ENCODE measurements around the gene MRAP2.
A peak's percentile ranks its signal among the peaks of the same experiment; 100 is the strongest.
"Not testable (repeated sequence)": the region's sequence is repeated elsewhere in the genome, so short reads cannot be mapped to it uniquely, and the experiment has no call there.

MRAP2 gene

DNA sequence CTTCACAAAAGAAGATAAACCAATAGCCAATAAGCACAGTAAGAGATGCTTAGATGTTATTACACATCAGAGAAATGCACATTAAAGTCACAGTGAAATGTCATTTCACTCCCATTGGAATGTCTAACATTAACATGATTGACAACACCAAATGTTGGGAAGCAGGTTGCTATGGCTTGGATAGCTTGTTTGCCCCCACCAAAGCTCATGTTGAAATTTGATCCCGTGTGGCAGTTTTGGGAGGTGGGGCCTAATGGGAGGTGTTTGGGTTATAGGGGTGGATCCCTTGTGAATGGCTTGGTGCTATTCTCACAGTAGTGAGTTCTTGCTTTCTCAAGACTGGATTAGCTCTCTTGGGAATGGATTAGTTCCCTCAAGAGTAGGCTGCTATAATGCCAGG is 44.8 kb downstream of the MRAP2 start:
- DNase-seq, result peak; percentile 34

DNA sequence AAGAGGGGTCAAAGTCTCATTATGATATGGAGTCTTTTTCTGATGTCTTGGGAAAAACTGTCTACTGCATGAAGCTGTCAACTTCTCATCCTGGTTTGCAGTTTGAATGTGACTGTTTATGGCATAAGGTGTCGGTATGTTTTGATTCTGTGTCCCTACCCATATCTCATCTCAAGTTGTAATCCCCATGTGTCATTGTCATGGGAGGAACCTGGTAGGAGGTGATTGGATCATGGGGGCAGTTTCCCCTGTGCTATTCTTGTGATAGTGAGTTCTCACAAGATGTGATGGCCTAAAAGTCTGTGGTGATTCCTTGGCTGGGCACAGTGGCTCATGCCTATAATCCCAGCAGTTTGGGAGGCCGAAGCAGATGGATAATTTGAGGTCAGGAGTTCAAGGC is 47.6 kb downstream of the MRAP2 start:
- DNase-seq, result no peak

DNA sequence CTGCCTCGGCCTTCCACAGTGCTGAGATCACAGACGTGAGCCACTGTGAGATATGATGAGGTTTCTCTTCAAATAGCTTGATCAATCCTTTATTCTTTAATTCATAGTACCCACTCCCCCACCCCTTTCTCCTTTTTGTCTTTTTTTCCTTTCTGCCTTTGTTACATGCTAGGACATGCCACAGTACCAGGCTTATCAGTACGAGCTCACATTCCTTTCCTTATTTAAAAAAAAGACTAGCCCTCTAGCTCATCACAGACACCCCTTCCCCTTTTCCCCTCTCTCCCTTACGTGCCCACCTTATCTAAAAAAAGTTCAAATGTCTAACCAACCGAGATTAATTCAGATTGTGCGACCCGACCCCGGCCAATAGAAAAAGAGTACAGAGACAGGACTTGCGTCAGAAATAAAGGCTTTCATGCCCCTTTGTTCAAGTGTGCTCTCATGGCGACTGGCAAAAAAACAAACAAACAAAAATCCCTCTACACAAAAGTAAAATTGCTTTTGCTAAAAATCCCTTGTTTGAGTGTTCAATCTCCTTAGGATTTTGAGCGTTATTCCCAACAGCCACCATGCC is 49.2 kb downstream of the MRAP2 start:
- no peak for DNase-seq

DNA sequence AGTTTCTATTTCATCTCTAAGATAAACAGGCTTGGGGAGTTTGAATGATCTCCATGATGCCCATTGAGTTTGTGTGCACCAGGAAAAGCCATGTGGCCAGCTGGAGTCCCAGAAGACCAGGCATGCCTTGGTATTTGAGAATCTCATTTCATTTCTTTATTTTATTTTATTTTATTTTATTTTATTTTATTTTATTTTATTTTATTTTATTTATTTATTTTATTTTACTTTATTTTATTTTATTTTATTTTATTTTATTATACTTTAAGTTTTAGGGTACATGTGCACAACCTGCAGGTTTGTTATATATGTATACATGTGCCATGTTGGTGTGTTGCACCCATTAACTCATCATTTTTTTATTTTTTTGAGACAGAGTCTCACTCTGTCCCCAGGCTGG is 51.1 kb downstream of the MRAP2 start:
- not testable (repeated sequence) for DNase-seq

DNA sequence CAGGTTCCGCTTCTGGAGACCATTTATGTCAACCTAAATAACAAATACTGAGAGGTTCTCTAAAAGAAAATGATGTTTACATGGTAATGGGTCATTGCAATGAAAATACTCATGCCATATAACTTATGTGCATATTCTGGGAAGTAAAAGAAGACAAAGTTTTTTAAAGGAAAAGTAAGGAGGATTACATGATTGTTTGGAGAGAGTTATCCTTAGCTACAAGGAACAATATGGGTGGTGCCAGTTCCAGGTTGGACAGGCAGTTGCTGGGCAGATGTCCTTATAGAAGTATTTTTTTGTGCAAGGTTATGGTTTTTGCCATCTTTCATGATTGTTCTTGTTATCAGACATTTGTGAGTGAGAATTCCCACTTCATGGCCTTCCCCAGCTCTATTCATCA is 52.5 kb downstream of the MRAP2 start:
- no peak for DNase-seq

DNA sequence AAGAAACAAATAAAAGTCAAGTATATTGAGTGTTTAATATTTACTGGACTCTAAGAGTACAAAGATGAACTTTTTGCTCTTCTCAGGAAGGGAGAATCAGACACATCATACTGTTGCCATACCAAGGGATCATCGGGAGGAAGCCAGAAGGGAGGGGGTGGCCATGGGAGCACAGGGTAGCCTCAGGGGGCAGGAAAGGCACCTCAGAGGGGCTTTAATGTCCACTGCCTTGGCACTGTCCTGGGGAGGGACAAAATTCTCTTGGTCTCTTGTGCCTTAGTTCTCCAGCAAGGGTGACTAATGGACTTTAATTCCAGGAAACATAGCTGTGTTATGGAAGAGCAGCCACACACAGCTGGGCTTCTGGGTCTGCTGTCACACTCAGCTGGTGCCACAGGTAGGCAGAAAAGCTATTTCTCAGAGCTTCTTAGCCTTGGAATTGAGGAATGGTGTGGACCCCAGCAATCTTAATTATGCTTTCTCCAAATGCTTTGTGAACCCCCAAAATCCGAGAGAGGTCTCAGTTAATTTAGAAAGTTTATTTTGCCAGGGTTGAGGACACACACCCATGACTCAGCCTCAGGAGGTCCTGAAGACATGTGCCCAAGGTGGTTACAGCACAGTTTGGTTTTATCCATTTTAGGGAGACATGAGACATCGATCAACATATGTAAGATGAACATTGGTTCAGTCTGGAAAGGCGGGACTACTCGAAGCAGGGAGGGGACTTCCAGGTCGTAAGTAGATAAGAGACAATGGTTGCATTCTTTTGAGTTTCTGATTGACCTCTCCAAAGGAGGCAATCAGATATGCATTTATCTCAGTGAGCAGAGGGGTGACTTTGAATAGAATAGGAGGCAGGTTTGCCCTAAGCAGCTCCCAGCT is 53.2 kb downstream of the MRAP2 start:
- DNase-seq, result no peak

DNA sequence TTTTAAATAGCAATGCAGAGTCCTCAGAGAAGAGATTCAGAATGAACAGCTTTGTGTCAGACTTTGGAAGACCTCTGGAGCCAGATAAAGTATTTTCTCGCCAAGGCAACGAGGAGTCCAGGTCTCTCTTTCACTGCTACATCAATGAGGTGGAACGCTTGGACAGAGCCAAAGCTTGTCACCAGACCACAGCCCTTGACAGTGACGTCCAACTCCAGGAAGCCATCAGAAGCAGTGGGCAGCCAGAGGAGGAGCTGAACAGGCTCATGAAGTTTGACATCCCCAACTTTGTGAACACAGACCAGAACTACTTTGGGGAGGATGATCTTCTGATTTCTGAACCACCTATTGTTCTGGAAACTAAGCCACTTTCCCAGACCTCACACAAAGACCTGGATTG is 55.5 kb downstream of the MRAP2 start:
- no peak for DNase-seq

DNA sequence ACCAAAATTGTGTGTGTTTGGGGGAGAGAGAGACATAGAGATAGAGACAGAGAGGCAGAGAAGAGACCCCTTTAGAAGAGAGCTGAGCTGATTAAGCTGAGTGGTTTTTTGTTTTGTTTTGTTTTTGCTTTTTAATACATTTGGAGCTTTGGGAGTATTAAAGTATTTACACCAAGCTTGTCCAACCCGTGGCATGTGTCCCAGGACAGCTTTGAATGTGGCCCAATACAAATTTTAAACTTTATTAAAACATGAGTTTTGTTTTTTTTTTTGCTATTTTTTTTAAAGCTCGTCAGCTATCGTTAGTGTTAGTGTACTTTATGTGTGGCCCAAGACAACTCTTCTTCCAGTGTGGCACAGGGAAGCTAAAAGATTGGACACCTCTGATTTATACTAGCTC is 56.0 kb downstream of the MRAP2 start:
- no peak for DNase-seq

DNA sequence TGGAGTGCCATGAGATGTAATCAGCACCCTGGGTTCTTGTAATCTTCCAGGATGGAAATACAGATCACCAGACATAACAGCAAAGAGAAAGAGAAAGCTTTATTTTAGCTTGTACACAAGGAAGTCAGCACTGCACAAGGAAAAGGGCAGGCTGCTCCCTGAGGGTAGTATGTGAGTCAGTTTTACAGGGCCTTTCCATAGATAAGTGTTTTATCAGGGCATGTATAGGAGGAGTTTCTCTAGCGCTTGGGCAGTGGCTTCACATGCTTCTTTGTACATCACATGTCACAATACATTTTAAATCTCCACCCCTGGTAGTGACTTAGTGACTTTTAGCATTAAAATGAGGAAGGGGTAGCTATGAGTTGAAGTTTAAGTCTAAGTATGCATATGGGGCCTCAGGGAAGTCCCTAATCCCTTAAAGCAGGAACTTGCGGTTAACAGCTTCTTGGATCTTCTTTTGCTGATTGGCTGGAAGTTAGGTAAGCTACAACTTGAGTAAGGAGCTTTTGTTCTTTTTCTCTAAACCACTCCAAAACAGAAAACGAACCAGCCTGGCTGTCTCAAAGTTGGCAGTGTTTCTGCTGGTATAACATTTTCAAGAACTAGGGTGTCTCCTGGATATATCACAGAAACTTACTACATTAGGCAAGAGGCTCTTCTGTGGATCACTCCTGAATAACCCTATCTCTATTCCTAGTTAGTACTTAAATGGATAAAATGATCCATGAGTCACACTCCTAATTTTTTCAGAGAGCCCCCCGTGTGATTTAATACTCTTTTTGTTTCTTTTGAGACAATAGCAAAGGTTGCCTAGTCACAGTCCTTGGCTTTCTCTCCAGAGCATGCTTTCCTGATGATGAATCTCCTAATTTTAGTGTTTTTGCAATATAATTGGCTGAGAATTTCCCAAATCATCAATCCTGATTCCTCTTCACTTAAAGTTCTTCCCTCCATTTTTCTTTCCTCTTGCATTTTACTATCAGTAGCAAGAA is 60.2 kb downstream of the MRAP2 start:
- DNase-seq, result no peak

DNA sequence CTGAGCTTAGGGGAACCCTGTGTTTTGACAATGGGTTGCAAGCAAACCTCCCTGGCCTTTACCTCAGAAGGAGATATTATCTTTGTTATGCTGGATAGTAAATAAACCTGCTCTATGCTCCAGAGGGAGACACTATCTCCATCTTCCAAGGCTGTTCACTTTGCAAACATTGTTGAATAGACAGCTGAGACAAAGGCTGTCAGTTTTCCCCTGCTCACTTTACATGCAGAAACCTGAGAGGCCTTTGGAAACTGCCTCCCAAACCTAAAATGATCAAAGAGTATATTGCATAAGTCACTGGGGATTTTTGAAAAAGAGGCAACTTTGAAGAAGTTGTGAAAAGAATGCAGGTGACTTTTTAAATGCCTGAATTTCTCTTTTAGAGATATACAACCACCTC is 61.6 kb downstream of the MRAP2 start:
- peak; percentile 72 for DNase-seq

DNA sequence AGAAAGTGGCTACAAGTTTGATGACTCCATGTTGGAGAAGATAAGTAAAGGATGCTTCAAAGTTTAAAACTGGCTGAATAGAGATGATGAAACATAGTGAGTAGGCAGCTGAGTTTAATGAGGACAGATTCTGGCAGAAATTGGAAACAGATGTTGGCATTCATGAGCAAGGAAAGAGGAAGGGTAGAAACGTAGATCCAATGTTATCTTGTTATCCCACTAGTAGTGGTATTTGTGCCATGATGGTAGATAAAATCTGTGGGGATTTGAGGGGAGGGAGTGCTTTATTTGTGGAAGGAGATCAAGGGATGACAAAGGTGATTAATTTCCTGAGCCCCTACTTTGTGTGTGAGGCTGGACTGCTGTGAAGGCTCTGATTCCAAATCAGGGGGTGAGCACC is 69.5 kb downstream of the MRAP2 start:
- no peak for DNase-seq

DNA sequence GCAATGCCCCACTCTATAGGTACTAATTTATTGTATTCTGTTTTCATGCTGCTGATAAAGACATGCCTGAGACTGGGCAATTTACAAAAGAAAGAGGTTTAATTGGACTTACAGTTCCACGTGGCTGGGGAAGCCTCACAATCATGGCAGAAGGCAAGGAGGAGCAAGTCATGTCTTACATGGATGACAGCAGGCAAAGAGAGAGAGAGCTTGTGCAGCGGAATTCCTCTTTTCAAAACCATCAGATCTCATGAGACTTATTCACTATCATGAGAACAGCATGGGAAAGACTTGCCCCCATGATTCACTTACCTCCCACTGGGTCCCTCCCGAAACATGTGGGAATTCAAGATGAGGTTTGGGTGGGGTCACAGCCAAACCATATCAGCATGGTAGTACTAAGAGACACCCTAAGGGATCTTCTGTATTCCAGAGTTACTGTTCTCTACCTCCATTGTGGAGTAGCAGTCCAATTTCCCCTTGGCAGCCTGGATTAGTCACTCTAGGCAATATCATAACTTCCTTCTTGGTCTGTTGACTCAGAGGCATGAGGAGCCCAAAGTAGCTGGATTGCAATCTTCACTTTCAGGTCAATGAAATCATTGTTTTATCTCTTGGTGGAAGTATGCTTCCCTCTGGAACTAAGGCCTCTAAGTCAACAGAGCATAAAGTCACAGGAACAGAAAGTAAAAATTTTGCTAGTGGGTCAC is 71.8 kb downstream of the MRAP2 start:
- DNase-seq, result not testable (repeated sequence)

DNA sequence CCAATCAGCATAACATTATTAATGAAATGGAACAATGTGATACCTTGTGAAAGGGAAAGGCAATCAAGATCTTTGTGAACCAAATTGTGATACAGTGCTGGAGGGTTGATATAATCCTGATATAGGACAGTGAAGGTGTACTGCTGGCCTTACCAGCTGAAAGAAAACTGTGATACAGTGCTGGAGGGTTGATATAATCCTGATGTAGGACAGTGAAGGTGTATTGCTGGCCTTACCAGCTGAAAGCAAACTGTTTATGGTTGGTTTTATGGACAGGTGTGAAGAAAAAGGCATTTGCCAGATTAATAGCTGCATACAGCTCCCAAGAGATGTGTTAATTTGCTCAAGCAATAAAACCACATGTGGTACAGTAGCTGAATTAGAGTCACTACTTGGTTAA is 73.9 kb downstream of the MRAP2 start:
- DNase-seq, result no peak

DNA sequence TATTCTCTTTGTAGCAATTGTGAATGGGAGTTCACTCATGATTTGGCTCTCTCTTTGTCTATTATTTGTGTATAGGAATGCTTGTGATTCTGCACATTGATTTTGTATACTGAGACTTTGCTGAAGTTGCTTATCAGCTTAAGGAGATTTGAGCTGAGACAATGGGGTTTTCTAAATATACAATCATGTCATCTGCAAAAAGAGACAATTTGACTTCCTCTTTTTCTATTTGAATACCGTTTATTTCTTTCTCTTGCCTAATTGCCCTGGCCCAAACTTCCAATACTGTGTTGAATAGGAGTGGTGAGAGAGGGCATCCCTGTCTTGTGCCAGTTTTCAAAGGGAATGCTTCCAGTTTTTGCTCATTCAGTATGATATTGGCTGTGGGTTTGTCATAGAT is 77.8 kb downstream of the MRAP2 start:
- DNase-seq, result not testable (repeated sequence)

DNA sequence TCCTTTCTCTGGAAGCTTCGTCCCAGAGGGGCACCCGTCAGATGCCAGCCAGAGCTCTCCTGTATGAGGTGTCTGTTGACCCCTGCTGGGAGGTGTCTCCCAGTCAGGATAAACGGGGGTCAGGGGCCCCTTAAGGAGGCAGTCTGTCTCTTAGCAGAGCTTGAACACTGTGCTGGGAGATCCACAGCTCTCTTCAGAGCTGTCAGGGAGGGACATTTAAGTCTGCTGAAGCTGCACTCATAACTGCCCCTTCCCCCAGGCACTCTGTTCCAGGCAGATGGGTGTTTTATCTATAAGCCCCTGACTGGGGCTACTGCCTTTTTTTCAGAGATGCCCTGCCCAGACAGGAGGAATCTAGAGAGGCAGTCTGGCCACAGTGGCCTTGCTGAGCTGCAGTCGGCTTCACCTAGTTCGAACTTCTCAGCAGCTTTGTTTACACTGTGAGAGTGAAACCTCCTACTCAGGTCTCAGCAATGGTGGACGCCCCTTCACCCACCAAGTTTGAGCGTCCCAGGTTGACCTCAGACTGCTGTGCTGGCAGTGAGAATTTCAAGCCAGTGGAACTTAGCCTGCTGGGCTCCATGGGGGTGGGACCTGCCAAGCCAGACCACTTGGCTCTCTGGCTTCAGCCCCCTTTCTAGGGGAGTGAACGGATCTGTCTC is 81.5 kb downstream of the MRAP2 start:
- DNase-seq, result not testable (repeated sequence)

DNA sequence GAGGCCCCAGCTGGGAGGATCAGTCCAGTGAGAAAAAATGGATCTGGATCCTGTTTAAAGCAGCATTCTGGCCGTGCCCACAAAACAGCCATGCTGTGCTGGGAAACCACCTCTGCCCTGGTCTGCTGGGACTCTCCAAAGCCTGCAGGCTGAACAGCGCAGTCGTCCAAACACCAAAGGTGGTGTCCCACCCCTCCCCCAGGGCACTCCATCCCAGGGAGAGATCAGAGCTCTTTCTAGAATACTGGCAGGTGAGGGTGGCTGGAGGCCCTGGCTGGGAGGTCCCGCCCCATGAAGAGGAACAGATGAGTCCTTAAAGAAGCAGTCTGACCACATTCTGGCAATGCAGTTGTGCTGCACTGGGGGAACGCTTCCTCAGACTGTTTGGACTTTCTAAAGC is 84.6 kb downstream of the MRAP2 start:
- no peak for DNase-seq

DNA sequence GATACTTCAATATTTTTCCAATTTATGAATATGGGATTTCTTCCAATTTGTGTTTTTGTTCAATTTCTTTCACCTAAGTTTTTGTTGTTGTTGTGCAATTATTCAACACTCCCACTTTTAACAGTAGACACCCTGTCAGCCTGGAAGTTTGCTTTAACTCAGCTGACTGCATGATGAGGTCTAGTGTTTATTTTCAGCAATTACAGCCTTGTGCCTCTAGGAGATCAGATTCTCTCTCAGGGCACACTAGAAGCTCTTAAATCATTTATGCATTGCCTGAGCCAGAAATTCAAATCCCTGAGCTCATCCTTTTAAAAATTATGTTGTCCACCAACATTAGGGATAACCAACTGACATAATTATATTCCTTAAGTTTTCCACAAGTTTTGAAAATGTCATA is 85.7 kb downstream of the MRAP2 start:
- peak; percentile 44 for DNase-seq

DNA sequence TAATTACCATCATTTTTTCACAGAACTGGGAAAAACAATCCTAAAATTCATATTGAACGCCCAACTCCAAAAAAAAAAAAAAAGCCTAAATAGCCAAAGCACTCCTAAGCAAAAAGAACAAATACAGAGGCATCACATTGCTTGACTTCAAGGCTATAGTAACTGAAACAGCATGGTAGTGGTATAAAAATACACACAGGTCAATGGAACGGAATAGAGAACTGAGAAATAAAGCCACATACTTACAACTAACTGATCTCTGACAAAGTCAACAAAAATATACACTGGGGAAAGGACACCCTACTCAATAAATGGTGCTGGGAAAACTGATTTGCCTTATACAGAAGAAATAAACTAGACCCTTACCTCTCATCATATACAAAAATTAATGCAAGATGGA is 89.6 kb downstream of the MRAP2 start:
- DNase-seq, result no peak

DNA sequence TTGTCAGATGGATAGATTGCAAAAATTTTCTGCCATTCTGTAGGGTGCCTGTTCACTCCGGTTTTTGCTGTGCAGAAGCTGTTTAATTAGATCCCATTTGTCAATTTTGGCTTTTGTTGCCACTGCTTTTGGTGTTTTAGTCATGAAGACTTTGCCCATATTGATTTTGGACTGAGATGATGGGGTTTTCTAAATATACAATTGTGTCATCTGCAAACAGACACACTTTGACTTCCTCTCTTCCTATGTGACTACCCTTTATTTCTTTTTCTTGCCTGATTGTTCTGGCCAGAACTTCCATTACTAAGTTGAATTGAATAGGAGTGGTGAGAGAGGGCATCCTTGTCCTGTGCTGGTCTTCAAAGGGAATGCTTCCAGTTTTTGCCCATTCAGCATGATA is 96.0 kb downstream of the MRAP2 start:
- DNase-seq, result not testable (repeated sequence)

DNA sequence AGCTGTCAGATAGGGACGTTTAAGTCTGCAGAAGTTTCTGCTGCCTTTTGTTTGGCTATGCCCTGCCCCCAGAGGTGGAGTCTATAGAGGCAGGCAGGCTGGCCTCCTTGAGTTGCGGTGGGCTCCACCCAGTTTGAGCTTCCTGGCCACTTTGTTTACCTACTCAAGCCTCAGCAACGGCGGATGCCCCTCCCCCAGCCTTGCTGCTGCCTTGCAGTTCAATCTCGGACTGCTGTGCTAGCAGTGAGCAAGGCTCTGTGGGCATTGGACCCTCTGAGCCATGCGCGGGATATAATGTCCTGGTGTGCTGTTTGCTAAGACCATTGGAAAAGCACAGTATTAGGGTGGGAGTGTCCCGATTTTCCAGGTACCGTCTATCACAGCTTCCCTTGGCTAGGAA is 99.8 kb downstream of the MRAP2 start:
- DNase-seq, result not testable (repeated sequence)

DNA sequence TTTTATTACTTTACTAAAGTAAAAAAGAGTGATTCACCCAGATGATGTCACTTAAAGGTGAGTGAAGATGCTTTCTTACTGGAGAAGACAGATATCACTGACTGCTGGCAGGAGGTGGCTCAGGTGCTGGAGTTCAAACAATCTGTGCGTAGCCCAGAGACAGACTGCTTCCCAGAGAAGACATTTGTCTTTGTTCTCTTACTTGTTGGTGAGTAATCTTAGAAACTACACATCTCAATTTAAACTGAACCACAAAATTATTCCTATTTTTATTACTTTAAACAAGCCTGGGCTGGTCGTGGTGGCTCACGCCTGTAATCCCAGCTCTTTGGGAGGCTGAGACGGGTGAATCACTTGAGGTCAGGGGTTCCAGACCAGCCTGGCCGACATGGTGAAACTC is 101.7 kb downstream of the MRAP2 start:
- peak; percentile 18 for DNase-seq

DNA sequence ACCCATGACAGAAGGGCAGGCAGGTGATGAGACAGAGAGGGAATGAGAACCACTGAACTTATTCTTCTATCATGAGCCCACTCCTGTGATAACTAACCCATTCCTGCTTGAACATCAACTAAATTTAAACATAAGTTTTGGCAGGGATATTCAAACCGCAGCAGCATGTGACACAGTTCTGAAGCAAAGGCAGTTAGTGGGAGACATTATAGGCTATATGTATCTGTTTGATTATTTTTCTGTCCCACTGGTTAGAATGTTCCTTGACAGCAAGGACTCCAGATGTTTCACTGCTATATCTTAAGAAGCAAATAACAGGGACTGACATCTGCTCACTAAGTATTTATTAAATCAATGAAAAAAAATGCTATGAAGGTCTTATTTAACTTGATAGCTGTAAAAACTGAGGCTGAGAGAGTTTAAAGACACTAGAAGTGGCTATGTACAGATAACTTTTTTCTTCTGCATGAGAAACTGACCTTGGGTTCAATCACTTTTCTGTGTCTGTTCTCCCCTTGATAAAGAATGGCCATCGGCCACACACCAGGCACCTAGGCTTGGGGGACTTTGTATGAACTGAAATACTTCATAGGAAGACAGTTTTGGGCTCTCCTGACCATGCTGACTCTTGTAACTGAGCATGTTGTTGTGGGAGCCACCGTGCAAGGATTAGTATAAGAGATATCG is 102.9 kb downstream of the MRAP2 start:
- DNase-seq, result peak; percentile 34
